SU-DHL-6 (cell line): ENCODE results near the gene SRD5A1.

Experiments
- H2AFZ ChIP-seq: fragments of 200-600 bp; sonication (generic); 2 replicates; pipeline ENCODE4 v1.6.1; 2014; ENCODE audit warnings: low read depth, mild to moderate bottlenecking, moderate library complexity, mixed read lengths, antibody characterized with exemption, low read length; ENCODE audit not compliant: severe bottlenecking
- H3F3A ChIP-seq: fragments of 200-600 bp; shearing (Covaris generic); 2 replicates; pipeline ENCODE4 v1.6.0; 2016; ENCODE audit warnings: antibody characterized with exemption, mild to moderate bottlenecking; ENCODE audit not compliant: insufficient read depth
- H3K27ac ChIP-seq: fragments of 200-600 bp; sonication (generic); 2 replicates; pipeline ENCODE4 v1.5.1; 2016; ENCODE audit warnings: low read depth, mild to moderate bottlenecking, low read length, moderate library complexity, mixed read lengths
- H3K27me3 ChIP-seq: fragments of 200-600 bp; sonication (generic), shearing (Covaris generic); 2 replicates; pipeline ENCODE4 v1.6.0; 2014; ENCODE audit warnings: mild to moderate bottlenecking, low read length
- H3K36me3 ChIP-seq: fragments of 200-600 bp; sonication (generic); 2 replicates; pipeline ENCODE4 v1.6.1; 2014; ENCODE audit warnings: mild to moderate bottlenecking, low read length, mixed read lengths
- H3K4me2 ChIP-seq: fragments of 300-600, 200-600 bp; shearing (Covaris generic), sonication (generic); 2 replicates; pipeline ENCODE4 v1.6.0; 2014; ENCODE audit warnings: low read length, low read depth, mild to moderate bottlenecking; ENCODE audit not compliant: poor library complexity, severe bottlenecking
- H3K4me3 ChIP-seq: fragments of 200-600 bp; sonication (generic); 2 replicates; pipeline ENCODE4 v1.5.1; 2014; ENCODE audit warnings: antibody characterized with exemption, low read length, mild to moderate bottlenecking, mixed read lengths; ENCODE audit not compliant: insufficient read depth, poor library complexity, severe bottlenecking
- H3K79me2 ChIP-seq: fragments of 200-600 bp; sonication (generic); 2 replicates; pipeline ENCODE4 v1.6.1; 2014; ENCODE audit warnings: mild to moderate bottlenecking, low read length, moderate library complexity; ENCODE audit not compliant: insufficient read depth
- H3K9ac ChIP-seq: fragments of 200-600 bp; sonication (generic); 2 replicates; pipeline ENCODE4 v1.7.0; 2014; ENCODE audit warnings: mild to moderate bottlenecking, low read length
- H3K9me2 ChIP-seq: fragments of 200-600 bp; sonication (generic); replicated peaks from 2 replicates; pipeline ENCODE4 v1.6.1; 2014; ENCODE audit warnings: low read length; ENCODE audit not compliant: insufficient read depth
- H3K9me3 ChIP-seq: fragments of 200-600 bp; sonication (generic); 2 replicates; pipeline ENCODE4 v1.6.1; 2014; ENCODE audit warnings: low read length, mixed read lengths; ENCODE audit not compliant: insufficient read depth
- H4K20me1 ChIP-seq: fragments of 200-600 bp; sonication (generic); 2 replicates; pipeline ENCODE4 v1.6.1; 2014; ENCODE audit warnings: low read depth, mild to moderate bottlenecking, antibody characterized with exemption, low read length, moderate library complexity, mixed read lengths
- CTCF ChIP-seq: fragments of 200-600 bp; sonication (generic); IDR thresholded peaks from one replicate; pipeline ENCODE4 v1.5.1; 2017; ENCODE audit warnings: antibody characterized with exemption, mild to moderate bottlenecking, low read length, moderate library complexity; ENCODE audit not compliant: insufficient read depth, poor library complexity, severe bottlenecking
- EZH2phosphoT487 ChIP-seq: fragments of 200-600 bp; sonication (generic), shearing (Covaris generic); conservative IDR thresholded peaks from 2 replicates; pipeline ENCODE4 v1.6.1; 2018; ENCODE audit warnings: mild to moderate bottlenecking, antibody characterized with exemption, low read length, moderate library complexity, mixed read lengths

SRD5A1 gene

GRCh38 chr5:6634306-6634705 is 1.1 kb downstream of the SRD5A1 start:
- H3K36me3 ChIP-seq: peaks cover 5% of the 10 kb centered on the region; the same call in 1 of the 2 replicates
- 0 out of 2 replicates have a peak, but pooled peaks cover 3% of the 10 kb centered on the region for H3F3A ChIP-seq
- peak overlapping the region; percentile 86 for H3K4me3 ChIP-seq
- H3K4me2 ChIP-seq: peak overlapping the region; percentile 89
- no peak overlapping the region for H3K27ac ChIP-seq
- H3K9ac ChIP-seq: peak overlapping the region; percentile 95; the same call in 1 of the 2 replicates
- TF ChIP-seq CTCF (no peak), EZH2phosphoT487 (no peak)
- no peaks in the 10 kb centered on the region for H3K27me3 ChIP-seq
- no peak overlapping the region for H2AFZ ChIP-seq
- H3K79me2 ChIP-seq: peaks cover 42% of the 10 kb centered on the region
- peaks cover 10% of the 10 kb centered on the region; the same call in 1 of the 2 replicates for H4K20me1 ChIP-seq
- no peaks in the 10 kb centered on the region for H3K9me2 ChIP-seq
- H3K9me3 ChIP-seq: no peaks in the 10 kb centered on the region

GRCh38 chr5:6634788-6635430 is 1.7 kb downstream of the SRD5A1 start:
- Histone ChIP-seq H3K9me2 (no peaks in the 10 kb centered on the region), H3K4me2 (peak overlapping the region; percentile 89), H3K9ac (no peak overlapping the region), H3K9me3 (no peaks in the 10 kb centered on the region), H2AFZ (no peak overlapping the region), H4K20me1 (peaks cover 10% of the 10 kb centered on the region; the same call in 1 of the 2 replicates), H3K27me3 (no peaks in the 10 kb centered on the region), H3K4me3 (no peak overlapping the region), H3F3A (0 out of 2 replicates have a peak, but pooled peaks cover 3% of the 10 kb centered on the region), H3K79me2 (peaks cover 36% of the 10 kb centered on the region), H3K27ac (no peak overlapping the region), H3K36me3 (no peaks in the 10 kb centered on the region; the same call in 1 of the 2 replicates)
- TF ChIP-seq CTCF (no peak), EZH2phosphoT487 (no peak)

GRCh38 chr5:6636293-6636692 is 3.1 kb downstream of the SRD5A1 start:
- Histone ChIP-seq H3K79me2 (peaks cover 22% of the 10 kb centered on the region), H3K4me3 (no peak overlapping the region), H3K27me3 (no peaks in the 10 kb centered on the region), H3K36me3 (no peaks in the 10 kb centered on the region), H3K9me2 (no peaks in the 10 kb centered on the region), H3K9ac (no peak overlapping the region), H3K9me3 (no peaks in the 10 kb centered on the region), H3F3A (0 out of 2 replicates have a peak, but pooled peaks cover 3% of the 10 kb centered on the region), H2AFZ (no peak overlapping the region), H3K27ac (no peak overlapping the region), H3K4me2 (no peak overlapping the region), H4K20me1 (peaks cover 7% of the 10 kb centered on the region; the same call in 1 of the 2 replicates)
- TF ChIP-seq EZH2phosphoT487 (no peak), CTCF (no peak)
